Brain microvascular endothelial cell (primary cell): ENCODE results near the gene SHROOM3.

Experiments used
- DNase-seq: peaks from one replicate; pipeline ENCODE4 v3.0.0-alpha.2; 2020
- H3K27ac ChIP-seq: fragments of 250-450 bp; sonication (Bioruptor Pico); 2 replicates; pipeline ENCODE4 v1.5.1; 2020; ENCODE audit warnings: mild to moderate bottlenecking, moderate library complexity
- H3K27me3 ChIP-seq: fragments of 250-450 bp; sonication (Bioruptor Pico); replicated peaks from 2 replicates; pipeline ENCODE4 v1.5.1; 2020; ENCODE audit warnings: mild to moderate bottlenecking
- H3K36me3 ChIP-seq: fragments of 250-450 bp; sonication (Bioruptor Pico); replicated peaks from 2 replicates; pipeline ENCODE4 v1.5.1; 2020; ENCODE audit warnings: mild to moderate bottlenecking
- H3K4me3 ChIP-seq: 2 replicates; pipeline ENCODE4 v1.5.1; 2011; ENCODE audit warnings: low read depth, mild to moderate bottlenecking, control low read depth, low read length, moderate library complexity
- in situ Hi-C: cut with HindIII; loops from 2 replicates; pipeline ENCODE4 v1.10.0; 2017; ENCODE audit warnings: low sequenced_read_pairs, low pct_ligation_motif_present
- TF ChIP-seq, protein P1 (sequence below): IDR thresholded peaks from 2 replicates; pipeline ENCODE4 v1.5.1; 2011; ENCODE audit warnings: low read depth, mild to moderate bottlenecking, moderate library complexity, low read length, control low read depth, inconsistent platforms; ENCODE audit errors: missing control alignments

Gene SHROOM3

GRCh38 chr4:76752861-76753501 is 318.0 kb downstream of the SHROOM3 start:
- Histone ChIP-seq H3K4me3 (no peak overlapping the region), H3K27me3 (no peaks in the 10 kb centered on the region), H3K36me3 (no peaks in the 10 kb centered on the region), H3K27ac (peak overlapping the region; percentile 96)
- TF ChIP-seq, protein P1, sequence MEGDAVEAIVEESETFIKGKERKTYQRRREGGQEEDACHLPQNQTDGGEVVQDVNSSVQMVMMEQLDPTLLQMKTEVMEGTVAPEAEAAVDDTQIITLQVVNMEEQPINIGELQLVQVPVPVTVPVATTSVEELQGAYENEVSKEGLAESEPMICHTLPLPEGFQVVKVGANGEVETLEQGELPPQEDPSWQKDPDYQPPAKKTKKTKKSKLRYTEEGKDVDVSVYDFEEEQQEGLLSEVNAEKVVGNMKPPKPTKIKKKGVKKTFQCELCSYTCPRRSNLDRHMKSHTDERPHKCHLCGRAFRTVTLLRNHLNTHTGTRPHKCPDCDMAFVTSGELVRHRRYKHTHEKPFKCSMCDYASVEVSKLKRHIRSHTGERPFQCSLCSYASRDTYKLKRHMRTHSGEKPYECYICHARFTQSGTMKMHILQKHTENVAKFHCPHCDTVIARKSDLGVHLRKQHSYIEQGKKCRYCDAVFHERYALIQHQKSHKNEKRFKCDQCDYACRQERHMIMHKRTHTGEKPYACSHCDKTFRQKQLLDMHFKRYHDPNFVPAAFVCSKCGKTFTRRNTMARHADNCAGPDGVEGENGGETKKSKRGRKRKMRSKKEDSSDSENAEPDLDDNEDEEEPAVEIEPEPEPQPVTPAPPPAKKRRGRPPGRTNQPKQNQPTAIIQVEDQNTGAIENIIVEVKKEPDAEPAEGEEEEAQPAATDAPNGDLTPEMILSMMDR = no peak
- in situ Hi-C loops = no loop called here
- peak; percentile 97 for DNase-seq

DNA sequence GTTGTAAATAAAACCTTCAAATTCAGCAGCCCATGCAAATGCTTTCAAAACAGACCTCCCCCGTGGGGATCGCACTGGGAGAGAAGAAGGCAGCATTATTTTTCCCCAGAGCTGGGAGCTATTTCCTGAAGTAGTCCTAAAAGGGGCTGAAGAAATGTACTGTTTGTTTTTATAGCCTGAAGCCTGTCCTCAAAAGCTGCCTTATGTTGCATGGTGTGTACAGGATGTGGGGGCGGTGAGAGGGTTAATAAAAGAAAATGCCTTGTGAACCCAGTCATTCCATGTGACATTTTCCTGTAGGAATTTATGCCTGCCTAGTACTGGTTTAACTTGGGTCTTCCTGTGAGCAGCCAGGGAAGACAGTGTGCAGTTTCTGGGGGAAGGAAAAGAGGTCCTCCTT is 318.8 kb downstream of the SHROOM3 start:
- H3K27ac ChIP-seq = peak overlapping the region; percentile 96
- TF ChIP-seq, protein P1 = no peak
- H3K36me3 ChIP-seq = no peaks in the 10 kb centered on the region
- peak overlapping the region; percentile 18 for H3K4me3 ChIP-seq
- H3K27me3 ChIP-seq = no peaks in the 10 kb centered on the region
- DNase-seq = peak; percentile 90
- in situ Hi-C loops = no loop called here

GRCh38 chr4:76754439-76754838 is 319.4 kb downstream of the SHROOM3 start:
- no peaks in the 10 kb centered on the region for H3K27me3 ChIP-seq
- TF ChIP-seq, protein P1 = no peak
- in situ Hi-C loops = no loop called here
- DNase-seq = no peak
- H3K27ac ChIP-seq = peak overlapping the region; percentile 96
- no peaks in the 10 kb centered on the region for H3K36me3 ChIP-seq
- no peak overlapping the region for H3K4me3 ChIP-seq

DNA sequence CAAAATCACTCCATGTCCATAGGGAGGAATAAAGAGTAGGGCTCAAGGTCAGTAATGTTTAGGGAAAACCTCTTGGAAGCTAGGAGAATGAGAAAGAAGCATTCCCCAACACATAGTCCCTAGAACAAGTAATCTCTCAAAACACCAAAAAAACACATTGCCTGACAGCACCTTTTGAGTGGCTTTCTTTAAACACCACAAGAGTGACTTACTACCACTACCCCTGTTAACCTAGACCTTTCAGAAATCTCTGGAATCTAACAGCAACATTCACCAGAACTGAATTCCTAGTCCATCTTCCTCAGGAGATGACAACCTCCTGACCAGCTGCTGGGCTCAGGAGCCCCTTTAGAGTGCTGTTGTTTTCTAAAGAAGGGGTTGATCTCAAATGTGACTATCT is 320.7 kb downstream of the SHROOM3 start:
- Histone ChIP-seq H3K27ac (no peak overlapping the region), H3K4me3 (no peak overlapping the region), H3K27me3 (no peaks in the 10 kb centered on the region), H3K36me3 (no peaks in the 10 kb centered on the region)
- no peak for DNase-seq
- in situ Hi-C loops = no loop called here
- TF ChIP-seq, protein P1 = no peak

DNA sequence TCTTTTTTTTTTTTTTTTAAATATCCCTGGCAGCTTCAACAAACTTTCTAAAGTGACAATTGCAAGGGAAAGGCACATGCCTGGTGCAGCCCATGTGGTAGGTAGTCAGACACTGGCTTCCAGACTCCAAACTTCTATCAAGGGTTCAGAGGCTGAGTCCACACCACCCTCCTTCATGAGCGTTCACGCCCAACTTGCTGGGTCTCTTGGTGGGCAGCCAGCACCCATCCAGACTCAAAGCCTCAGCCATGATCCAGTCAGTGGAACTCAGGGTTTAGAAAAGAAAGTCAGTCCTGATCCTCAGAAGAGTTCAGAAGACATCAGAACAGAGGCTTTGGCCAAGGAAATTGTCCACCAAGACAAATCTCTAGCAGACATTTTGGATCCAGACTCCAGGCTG is 321.4 kb downstream of the SHROOM3 start:
- no peak for DNase-seq
- TF ChIP-seq, protein P1 = no peak
- H3K4me3 ChIP-seq = no peak overlapping the region
- in situ Hi-C loops = no loop called here
- H3K36me3 ChIP-seq = no peaks in the 10 kb centered on the region
- no peaks in the 10 kb centered on the region for H3K27me3 ChIP-seq
- H3K27ac ChIP-seq = no peak overlapping the region

DNA sequence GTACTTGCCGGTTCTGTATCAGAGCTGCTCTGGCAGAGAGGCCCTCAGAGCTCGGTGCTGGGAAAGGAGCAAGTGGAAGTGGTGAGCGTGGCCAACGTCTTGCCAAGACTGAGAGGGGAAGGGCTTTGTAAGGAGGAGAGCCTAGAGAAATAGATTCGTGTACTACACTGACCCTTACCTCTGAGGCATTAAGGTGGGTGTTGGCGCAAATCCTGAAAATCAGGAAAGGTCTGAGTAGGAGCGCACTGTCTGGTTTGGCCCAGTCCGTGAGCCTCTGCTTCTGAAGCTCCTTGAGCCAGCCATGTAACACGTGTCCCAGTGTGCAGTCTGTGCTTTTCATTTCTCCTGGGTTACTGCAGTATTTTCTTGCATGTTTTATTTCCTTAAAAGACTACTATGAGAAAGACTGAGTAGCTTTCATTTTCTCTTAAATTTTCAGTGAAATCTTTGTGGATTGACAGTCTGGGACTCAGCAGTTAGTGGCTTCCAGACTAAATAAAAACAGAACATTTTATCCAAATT is 322.4 kb downstream of the SHROOM3 start:
- in situ Hi-C loops = no loop called here
- TF ChIP-seq, protein P1 = no peak
- Histone ChIP-seq H3K4me3 (no peak overlapping the region), H3K27ac (no peak overlapping the region), H3K36me3 (no peaks in the 10 kb centered on the region), H3K27me3 (no peaks in the 10 kb centered on the region)
- DNase-seq = no peak
